Adrenal gland (tissue), 12 donors: ENCODE results near the gene RXRB. TPM values are rescaled to one million over a fixed set of nuclear protein-coding genes. Genes with fewer than 3 reads are reported as not detected.

Experiments
- DNase-seq, 7 donors: peaks; one replicate each; pipeline ENCODE4 v3.0.0-alpha.2; 2019 to 2020
- H3K27ac ChIP-seq, 5 donors: fragments of 200-600 bp; sonication (generic) in 4 of 5; 1 replicate in 3 of 5; 2 replicates in 2 of 5; pipeline versions ENCODE4 v1.5.1 to v1.8.0; 2016 to 2020; ENCODE audit warnings: mild to moderate bottlenecking in 1 of 5
- H3K27me3 ChIP-seq: fragments of 200-600 bp; 2 replicates; pipeline ENCODE4 v1.8.0; 2021
- H3K36me3 ChIP-seq, 2 donors: fragments of 200-600 bp; replicated peaks in 1 of 2; 1 replicate in 1 of 2; 2 replicates in 1 of 2; pipeline versions ENCODE4 v1.5.1 to v1.8.0; 2018 to 2022
- H3K4me1 ChIP-seq, 2 donors: fragments of 200-600 bp; replicated peaks in 1 of 2; 1 replicate in 1 of 2; 2 replicates in 1 of 2; pipeline versions ENCODE4 v1.5.1 to v1.8.0; 2018 to 2021
- H3K4me3 ChIP-seq, 4 donors: fragments of 200-600 bp; sonication (generic) in 3 of 4; one replicate each; pipeline ENCODE4 v1.5.1; 2016 to 2018
- H3K9me3 ChIP-seq, 3 donors: fragments of 200-600 bp; sonication (generic) in 1 of 3; replicated peaks in 1 of 3; 1 replicate in 2 of 3; 2 replicates in 1 of 3; pipeline versions ENCODE4 v1.5.1 to v1.8.0; 2016 to 2021
- CTCF ChIP-seq, 6 experiments: fragments of 450-650 bp in 4 of 6; fragments of 200-600 bp in 2 of 6; sonication (generic) in 1 of 6; IDR thresholded peaks; 1 replicate in 5 of 6; 2 replicates in 1 of 6; pipeline versions ENCODE4 v1.5.1 to v1.8.0; 2016 to 2021; ENCODE audit warnings: antibody characterized with exemption in 6 of 6, mild to moderate bottlenecking in 2 of 6, moderate library complexity in 1 of 6
- POLR2A ChIP-seq, 2 donors: fragments of 450-650 bp; IDR thresholded peaks; one replicate each; pipeline ENCODE4 v1.6.1; 2017; ENCODE audit warnings: antibody characterized with exemption in 2 of 2, mild to moderate bottlenecking in 2 of 2, moderate library complexity in 1 of 2
- WGBS, 4 donors: extraction: QIAGEN DNeasy Blood & Tissue Kit in 2 of 4; methylation state at CpG; one replicate each; pipeline versions ENCODE4 v1.1.5 to v1.1.7; 2013 to 2017; 5-methylcytosine and 5-hydroxymethylcytosine counted together
- intact Hi-C, 2 donors: fragments of 100-400 bp; cut with DNase I; formaldehyde crosslinking; loops; one replicate each; pipeline versions ENCODE4 v1.14.1 to v1.15.0; 2022 to 2023
- polyA plus RNA-seq, 3 donors: library from polyadenylated mRNA; stranded (reverse); fragments of 200-250 nt in 2 of 3; fragments of 350-450 nt in 1 of 3; fragmentation: Illumina TruSeq in 1 of 3; extraction: RNeasy Lipid Tissue Mini Kit (QIAGEN cat#74804) in 1 of 3; gene quantifications; one replicate each; pipeline ENCODE4 v1.2.3, GENCODE V29; 2013 to 2014
- total RNA-seq, 9 donors: library from RNA; depleted of rRNA in 4 of 9; stranded (reverse); fragments of >200 nt in 4 of 9; fragments of 120-200 nt in 1 of 9; fragmentation: NEBNext Ultra II Directional in 1 of 9; extraction: Animal tissue kit (Norgen Biotek cat#: 25700) in 1 of 9; gene quantifications; one replicate each; pipeline versions ENCODE4 v1.1.0 to v1.2.4, GENCODE V29; 2013 to 2023
- donor health status: healthy with polysubstance abuse.
- donor health status: Bipolar disorder and iron deficiency.
- donor health status: DM: yes; HTN: yes; CAD: no.
- donor health status: DM: no; HTN: no; CAD: no.
- donor health status: DM: no; HTN: no; CAD: no.
- donor health status: DM: yes; HTN: yes; CAD: no.

RXRB gene
- total and polyA plus RNA-seq, 12 donors = 15.8 to 75.9 (median 33.2) TPM

- H3K36me3 ChIP-seq = no peaks in the 10 kb centered on the region
- no peaks in the 10 kb centered on the region for H3K27me3 ChIP-seq
- intact Hi-C loops = no loop called here
- DNase-seq = no peak
- TF ChIP-seq CTCF (IDR thresholded peaks at IDR 0.05) (no peak), POLR2A (IDR thresholded peaks at IDR 0.05) (no peak)
- no peak overlapping the region for H3K4me3 ChIP-seq
- no peaks in the 10 kb centered on the region for H3K4me1 ChIP-seq
- no peak overlapping the region for H3K27ac ChIP-seq
- no peaks in the 10 kb centered on the region for H3K9me3 ChIP-seq
- 68 to 89% (median 80%) methylated on average over 5 of the region's 5 CpGs for WGBS, 4 donors
These were observed 31.8 kb downstream of the RXRB start for GRCh38 chr6:33168639-33169038.

- 71 to 75% (median 74%) methylated on average over 5 to 6 of the region's 6 CpGs for WGBS, 4 donors
- Histone ChIP-seq H3K4me3 (no peak overlapping the region), H3K9me3 (no peaks in the 10 kb centered on the region), H3K27ac (no peak overlapping the region), H3K4me1 (no peaks in the 10 kb centered on the region), H3K36me3 (no peaks in the 10 kb centered on the region), H3K27me3 (no peaks in the 10 kb centered on the region)
- TF ChIP-seq POLR2A (IDR thresholded peaks at IDR 0.05) (no peak), CTCF (IDR thresholded peaks at IDR 0.05) (no peak)
- intact Hi-C loops = no loop called here
- DNase-seq = no peak
These were observed 32.2 kb downstream of the RXRB start for GRCh38 chr6:33168284-33168601.

GRCh38 chr6:33167374-33168283 is 32.8 kb downstream of the RXRB start:
- Histone ChIP-seq H3K27ac (no peak overlapping the region), H3K36me3 (no peaks in the 10 kb centered on the region), H3K9me3 (no peaks in the 10 kb centered on the region), H3K4me1 (no peaks in the 10 kb centered on the region), H3K27me3 (no peaks in the 10 kb centered on the region), H3K4me3 (no peak overlapping the region)
- intact Hi-C loops = no loop called here
- 86 to 92% (median 88%) methylated on average over 15 to 19 of the region's 19 CpGs for WGBS, 4 donors
- TF ChIP-seq CTCF (IDR thresholded peaks at IDR 0.05) = no peak
- no peak for TF ChIP-seq POLR2A (IDR thresholded peaks at IDR 0.05)
- DNase-seq = no peak

GRCh38 chr6:33166811-33167210 is 33.7 kb downstream of the RXRB start:
- Histone ChIP-seq H3K9me3 (no peaks in the 10 kb centered on the region), H3K36me3 (no peaks in the 10 kb centered on the region), H3K27ac (no peak overlapping the region), H3K27me3 (no peaks in the 10 kb centered on the region), H3K4me1 (peaks cover 0 to 2% of the 10 kb centered on the region in 2 donors), H3K4me3 (no peak overlapping the region)
- TF ChIP-seq CTCF (IDR thresholded peaks at IDR 0.05) = no peak
- no peak for TF ChIP-seq POLR2A (IDR thresholded peaks at IDR 0.05)
- no peak for DNase-seq
- WGBS, 4 donors = 71 to 88% (median 86%) methylated on average over 3 to 7 of the region's 7 CpGs
- intact Hi-C loops = no loop called here
